Lung (tissue), 12 donors: ENCODE data around the gene ZNF518B. TPM values are rescaled to one million over a fixed set of nuclear protein-coding genes. Genes with fewer than 3 reads are reported as not detected.

Experiments used
- ATAC-seq: fragments of 200-7000 bp; cut with Tn5 transposase; one replicate; pipeline ENCODE4 v1.9.1; 2020; ENCODE audit warnings: moderate number of reproducible peaks; ENCODE audit not compliant: insufficient read depth, low FRiP score
- DNase-seq, 3 donors: peaks; one replicate each; pipeline ENCODE4 v3.0.0-alpha.2; 2013 to 2017
- H3K27ac ChIP-seq, 2 donors: one replicate each; pipeline ENCODE4 v1.5.1; 2013; ENCODE audit warnings: mild to moderate bottlenecking in 2 of 2, moderate library complexity in 2 of 2, control low read depth in 1 of 2, inconsistent platforms in 1 of 2, low read depth in 1 of 2, low read length in 1 of 2
- H3K27me3 ChIP-seq, 3 donors: one replicate each; pipeline ENCODE4 v1.5.1; 2013; ENCODE audit warnings: low read length in 2 of 3; ENCODE audit not compliant: control insufficient read depth in 3 of 3, insufficient read depth in 3 of 3
- H3K36me3 ChIP-seq, 4 donors: one replicate each; pipeline ENCODE4 v1.5.1; 2013; ENCODE audit warnings: low read length in 4 of 4, mild to moderate bottlenecking in 1 of 4, moderate library complexity in 1 of 4; ENCODE audit not compliant: control insufficient read depth in 4 of 4, insufficient read depth in 4 of 4
- H3K4me1 ChIP-seq, 5 donors: one replicate each; pipeline ENCODE4 v1.5.1; 2013; ENCODE audit warnings: low read length in 5 of 5, mild to moderate bottlenecking in 2 of 5, moderate library complexity in 1 of 5; ENCODE audit not compliant: control insufficient read depth in 5 of 5, insufficient read depth in 5 of 5
- H3K4me3 ChIP-seq: one replicate; pipeline ENCODE4 v1.5.1; 2013; ENCODE audit warnings: mild to moderate bottlenecking, control low read depth, moderate library complexity
- H3K9ac ChIP-seq, 2 donors: one replicate each; pipeline ENCODE4 v1.5.1; 2013; ENCODE audit warnings: low read length in 2 of 2, control low read depth in 1 of 2; ENCODE audit not compliant: insufficient read depth in 1 of 2
- H3K9me3 ChIP-seq, 4 donors: one replicate each; pipeline ENCODE4 v1.5.1; 2013; ENCODE audit warnings: low read length in 3 of 4, mild to moderate bottlenecking in 1 of 4, moderate library complexity in 1 of 4; ENCODE audit not compliant: control insufficient read depth in 4 of 4, insufficient read depth in 3 of 4
- WGBS, 2 donors: extraction: QIAGEN DNeasy Blood & Tissue Kit; methylation state at CpG; one replicate each; pipeline ENCODE4 v1.1.7; 2013; 5-methylcytosine and 5-hydroxymethylcytosine counted together
- polyA plus RNA-seq, 2 donors: library from polyadenylated mRNA; stranded (reverse); fragments of 200-250 nt; gene quantifications; one replicate each; pipeline ENCODE4 v1.2.1, GENCODE V29; 2013
- total RNA-seq, 2 donors: library from RNA; depleted of rRNA in 1 of 2; stranded (reverse); fragments of >200 nt in 1 of 2; gene quantifications; one replicate each; pipeline ENCODE4 v1.2.1, GENCODE V29; 2014 to 2021
- TF ChIP-seq, protein P1 (sequence below): IDR thresholded peaks from 2 replicates; pipeline ENCODE4 v1.5.1; 2012; ENCODE audit warnings: mild to moderate bottlenecking; ENCODE audit errors: control extremely low read depth, extremely low read depth
- donor health status: control.
- donor health status: control.
- donor health status: Bipolar disorder and iron deficiency.
- donor health status: healthy.
- donor health status: DM: yes; HTN: yes; CAD: no.

The ZNF518B gene
- total and polyA plus RNA-seq, 4 donors, result 3.3 to 44.5 (median 9.7) TPM

DNA sequence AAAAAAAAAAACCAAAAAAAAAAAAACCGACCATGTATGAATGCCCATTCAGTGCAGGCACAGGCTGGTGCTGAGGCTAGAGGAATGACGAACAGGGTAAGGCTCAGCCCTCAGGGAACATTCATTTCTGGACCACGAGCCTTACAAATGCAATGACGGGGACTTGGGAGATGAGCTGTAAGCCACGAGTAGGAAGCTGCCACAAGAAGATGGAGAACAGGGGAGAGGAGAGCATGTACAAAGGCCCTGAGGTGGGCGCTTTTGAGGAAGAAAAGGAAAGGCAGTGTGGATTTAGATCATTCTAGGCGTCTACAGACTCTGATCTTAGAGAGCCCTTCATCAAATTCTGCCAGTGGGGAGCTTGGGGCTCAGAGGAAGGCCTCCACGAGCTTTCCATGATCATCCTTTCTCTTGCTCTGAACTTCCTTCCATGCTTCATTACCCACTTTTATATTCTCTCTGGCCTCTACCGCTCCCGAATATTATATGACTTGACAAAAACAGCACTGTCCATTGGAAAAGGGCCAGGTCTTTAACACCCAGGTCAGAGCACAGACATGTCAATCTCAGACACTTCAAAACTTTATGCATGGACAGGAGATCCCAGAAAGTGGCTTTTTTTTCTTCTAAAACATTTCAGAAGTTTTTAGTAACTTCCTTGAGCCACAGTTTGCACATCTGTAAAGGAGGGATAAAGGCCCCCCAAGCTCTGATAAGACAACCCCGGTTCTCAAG is 3.3 kb upstream of the ZNF518B start:
- ATAC-seq (no peak), DNase-seq (no peak)
- H3K9me3 ChIP-seq, result peaks cover 0 to 13% (median 0%) of the 10 kb centered on the region in 4 donors
- peaks cover 0 to 13% (median 0%) of the 10 kb centered on the region in 5 donors for H3K4me1 ChIP-seq
- H3K4me3 ChIP-seq, result no peak overlapping the region
- no peaks in the 10 kb centered on the region for H3K36me3 ChIP-seq
- H3K27ac ChIP-seq, result no peak overlapping the region
- WGBS, 2 donors, result 85 to 90% methylated on average over 11 of the region's 11 CpGs
- H3K9ac ChIP-seq, result no peak overlapping the region
- TF ChIP-seq, protein P1, sequence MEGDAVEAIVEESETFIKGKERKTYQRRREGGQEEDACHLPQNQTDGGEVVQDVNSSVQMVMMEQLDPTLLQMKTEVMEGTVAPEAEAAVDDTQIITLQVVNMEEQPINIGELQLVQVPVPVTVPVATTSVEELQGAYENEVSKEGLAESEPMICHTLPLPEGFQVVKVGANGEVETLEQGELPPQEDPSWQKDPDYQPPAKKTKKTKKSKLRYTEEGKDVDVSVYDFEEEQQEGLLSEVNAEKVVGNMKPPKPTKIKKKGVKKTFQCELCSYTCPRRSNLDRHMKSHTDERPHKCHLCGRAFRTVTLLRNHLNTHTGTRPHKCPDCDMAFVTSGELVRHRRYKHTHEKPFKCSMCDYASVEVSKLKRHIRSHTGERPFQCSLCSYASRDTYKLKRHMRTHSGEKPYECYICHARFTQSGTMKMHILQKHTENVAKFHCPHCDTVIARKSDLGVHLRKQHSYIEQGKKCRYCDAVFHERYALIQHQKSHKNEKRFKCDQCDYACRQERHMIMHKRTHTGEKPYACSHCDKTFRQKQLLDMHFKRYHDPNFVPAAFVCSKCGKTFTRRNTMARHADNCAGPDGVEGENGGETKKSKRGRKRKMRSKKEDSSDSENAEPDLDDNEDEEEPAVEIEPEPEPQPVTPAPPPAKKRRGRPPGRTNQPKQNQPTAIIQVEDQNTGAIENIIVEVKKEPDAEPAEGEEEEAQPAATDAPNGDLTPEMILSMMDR, result no peak
- H3K27me3 ChIP-seq, result peaks cover 4 to 17% (median 16%) of the 10 kb centered on the region in 3 donors

DNA sequence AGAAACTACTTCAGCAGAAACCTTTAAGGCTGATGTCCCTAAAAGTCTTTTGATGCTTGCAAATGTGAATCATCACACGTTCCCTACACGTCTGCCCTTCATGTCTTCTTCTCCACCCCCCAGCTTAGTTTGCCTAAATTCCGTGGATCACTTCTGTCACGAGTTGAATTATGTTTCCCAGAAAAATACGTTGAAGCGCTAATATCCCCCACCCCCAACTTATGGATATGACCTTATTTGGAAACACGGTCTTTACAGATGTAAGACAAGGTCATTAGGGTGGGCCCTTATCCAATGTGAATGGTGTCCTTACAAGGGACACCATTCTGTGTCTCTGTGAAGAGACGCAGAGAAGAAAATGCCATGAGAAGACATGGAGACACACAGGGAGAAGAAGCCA is 2.1 kb upstream of the ZNF518B start:
- ATAC-seq (no peak), DNase-seq (no peak)
- H3K9ac ChIP-seq, result no peak overlapping the region
- peaks cover 4 to 17% (median 16%) of the 10 kb centered on the region in 3 donors for H3K27me3 ChIP-seq
- WGBS, 2 donors, result 87 to 93% methylated on average over 8 of the region's 8 CpGs
- H3K27ac ChIP-seq, result no peak overlapping the region
- peaks cover 0 to 10% (median 3%) of the 10 kb centered on the region in 4 donors for H3K36me3 ChIP-seq
- H3K9me3 ChIP-seq, result peaks cover 0 to 14% (median 0%) of the 10 kb centered on the region in 4 donors
- TF ChIP-seq, protein P1, result no peak
- H3K4me3 ChIP-seq, result no peak overlapping the region
- H3K4me1 ChIP-seq, result peaks cover 0 to 13% (median 0%) of the 10 kb centered on the region in 5 donors

DNA sequence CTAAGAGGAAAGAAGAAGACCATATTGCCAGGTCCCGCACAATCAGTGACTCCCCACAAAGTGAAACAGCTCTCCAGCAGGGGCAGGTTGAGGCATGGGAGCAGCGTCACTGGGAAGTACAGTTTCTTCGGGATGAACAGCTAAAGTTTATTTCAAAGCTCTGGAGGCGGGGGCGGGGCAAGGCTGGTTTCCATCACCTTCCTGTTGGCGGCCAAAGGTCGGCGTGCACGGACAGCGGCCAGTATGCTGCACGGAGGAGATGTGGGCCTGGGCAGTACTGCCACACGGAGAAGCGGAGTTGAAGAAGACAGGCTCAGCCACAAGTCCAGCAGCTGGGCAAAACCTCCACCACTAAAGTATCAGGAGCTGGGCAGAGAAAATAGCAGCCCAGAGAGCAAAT is 951 bp upstream of the ZNF518B start:
- Histone ChIP-seq H3K36me3 (peaks cover 3 to 21% (median 7%) of the 10 kb centered on the region in 4 donors), H3K4me3 (no peak overlapping the region), H3K27ac (no peak overlapping the region), H3K27me3 (peaks cover 4 to 17% (median 15%) of the 10 kb centered on the region in 3 donors), H3K9ac (no peak overlapping the region), H3K9me3 (peaks cover 0 to 14% (median 0%) of the 10 kb centered on the region in 4 donors), H3K4me1 (peaks cover 0 to 13% (median 0%) of the 10 kb centered on the region in 5 donors)
- DNase-seq (no peak), ATAC-seq (no peak)
- 59 to 64% methylated on average over 13 of the region's 13 CpGs for WGBS, 2 donors
- TF ChIP-seq, protein P1, result no peak
